Natural killer cell (primary cell): ENCODE measurements around the gene RNPEP. TPM values are rescaled to one million over a fixed set of nuclear protein-coding genes. Genes with fewer than 3 reads are reported as not detected.

Experiments
- ATAC-seq, 3 donors: fragments of 150-1000 bp in 2 of 3; fragments of 200-7000 bp in 1 of 3; cut with Tn5 transposase; 1 replicate in 1 of 3; 2 replicates in 2 of 3; pipeline ENCODE4 v1.10.0; 2021; ENCODE audit warnings: mild to moderate bottlenecking in 2 of 3, moderate library complexity in 2 of 3
- DNase-seq, 2 donors: peaks; one replicate each; pipeline versions ENCODE4 v3.0.0 to v3.0.0-alpha.2; 2013 to 2021; ENCODE audit warnings: mixed read lengths in 1 of 2
- H3K27ac ChIP-seq: one replicate; pipeline ENCODE4 v1.5.1; 2013; ENCODE audit warnings: mild to moderate bottlenecking, low read length
- H3K27me3 ChIP-seq: one replicate; pipeline ENCODE4 v1.6.1; 2013; ENCODE audit warnings: low read length; ENCODE audit not compliant: control insufficient read depth, insufficient read depth
- H3K36me3 ChIP-seq: one replicate; pipeline ENCODE4 v1.6.1; 2013; ENCODE audit warnings: low read length; ENCODE audit not compliant: control insufficient read depth, insufficient read depth
- H3K4me1 ChIP-seq: one replicate; pipeline ENCODE4 v1.6.1; 2013; ENCODE audit warnings: low read length; ENCODE audit not compliant: control insufficient read depth, insufficient read depth
- H3K4me3 ChIP-seq: one replicate; pipeline ENCODE4 v1.5.1; 2013; ENCODE audit warnings: low read length
- H3K9me3 ChIP-seq: one replicate; pipeline ENCODE4 v1.6.1; 2013; ENCODE audit warnings: low read length; ENCODE audit not compliant: control insufficient read depth, insufficient read depth
- H3K27ac Mint-ChIP-seq, 2 donors: one replicate each; pipeline ENCODE4 v1.8.0; 2022; ENCODE audit warnings: mild to moderate bottlenecking in 2 of 2, mixed read lengths in 2 of 2, moderate library complexity in 1 of 2
- H3K27me3 Mint-ChIP-seq, 2 donors: one replicate each; pipeline ENCODE4 v1.8.0; 2022; ENCODE audit warnings: low read depth in 2 of 2, mixed read lengths in 2 of 2
- H3K36me3 Mint-ChIP-seq: one replicate; pipeline ENCODE4 v1.8.0; 2022; ENCODE audit warnings: mixed read lengths
- H3K4me1 Mint-ChIP-seq, 2 donors: one replicate each; pipeline ENCODE4 v1.8.0; 2022; ENCODE audit warnings: mixed read lengths in 2 of 2
- H3K4me3 Mint-ChIP-seq: one replicate; pipeline ENCODE4 v1.8.0; 2022; ENCODE audit warnings: mild to moderate bottlenecking, moderate library complexity, mixed read lengths
- H3K9me3 Mint-ChIP-seq, 2 donors: one replicate each; pipeline ENCODE4 v1.8.0; 2022; ENCODE audit warnings: mixed read lengths in 2 of 2
- CTCF ChIP-seq: fragments of 200-600 bp; IDR thresholded peaks from one replicate; pipeline ENCODE4 v1.8.0; 2022; ENCODE audit warnings: antibody characterized with exemption
- WGBS: methylation state at CpG from one replicate; pipeline ENCODE4 v1.1.7; 2013; ENCODE audit warnings: missing lambda C conversion rate; ENCODE audit not compliant: insufficient coverage; 5-methylcytosine and 5-hydroxymethylcytosine counted together
- intact Hi-C: fragments of 100-400 bp; cut with micrococcal nuclease; formaldehyde crosslinking; loops from one replicate; pipeline ENCODE4 v1.14.2; 2022
- total RNA-seq, 4 donors: library from RNA; stranded (reverse); fragments of 120-200 nt in 1 of 4; gene quantifications; one replicate each; pipeline versions ENCODE4 v1.2.3 to v1.2.4, GENCODE V29; 2013 to 2022

Gene RNPEP
- total RNA-seq, 3 donors from 2014 or later (not counting 1 experiment from before 2014, with no cell fraction given) = 46.1 to 50.2 (median 47.9) TPM

GRCh38 chr1:202015662-202015937, 33.2 kb downstream of the RNPEP start:
- Mint-ChIP-seq H3K27me3 (peaks cover 0 to 3% of the 10 kb centered on the region in 2 donors), H3K27ac (no peak overlapping the region), H3K36me3 (no peaks in the 10 kb centered on the region), H3K4me3 (no peak overlapping the region), H3K9me3 (no peaks in the 10 kb centered on the region), H3K4me1 (peaks cover 0 to 18% of the 10 kb centered on the region in 2 donors)
- TF ChIP-seq CTCF = no peak
- intact Hi-C loops = loop anchor here (10.0 kb wide), 1 partner anchor 119 kb away; no protein-coding TSS in a partner anchor
- no peaks in the 10 kb centered on the region for H3K9me3 ChIP-seq
- H3K36me3 ChIP-seq = no peaks in the 10 kb centered on the region
- peaks cover 9% of the 10 kb centered on the region for H3K4me1 ChIP-seq
- no peaks in the 10 kb centered on the region for H3K27me3 ChIP-seq
- no peak overlapping the region for H3K4me3 ChIP-seq
- ATAC-seq (no peak), DNase-seq (no peak)
- WGBS = 75% methylated on average over 1 of the region's 3 CpGs
- H3K27ac ChIP-seq = no peak overlapping the region

GRCh38 chr1:202016022-202016810, 33.8 kb downstream of the RNPEP start:
- no peaks in the 10 kb centered on the region for H3K27me3 ChIP-seq
- Mint-ChIP-seq H3K9me3 (no peaks in the 10 kb centered on the region), H3K36me3 (no peaks in the 10 kb centered on the region), H3K4me3 (no peak overlapping the region), H3K27ac (no peak overlapping the region), H3K27me3 (peaks cover 0 to 3% of the 10 kb centered on the region in 2 donors), H3K4me1 (peaks cover 0 to 18% of the 10 kb centered on the region in 2 donors)
- 80% methylated on average over 9 of the region's 9 CpGs for WGBS
- DNase-seq = no peak
- no peak overlapping the region for H3K4me3 ChIP-seq
- H3K4me1 ChIP-seq = peaks cover 9% of the 10 kb centered on the region
- no peak for ATAC-seq
- no peak overlapping the region for H3K27ac ChIP-seq
- intact Hi-C loops = loop anchor here (10.0 kb wide), 1 partner anchor 119 kb away; no protein-coding TSS in a partner anchor
- TF ChIP-seq CTCF = no peak
- H3K36me3 ChIP-seq = no peaks in the 10 kb centered on the region
- no peaks in the 10 kb centered on the region for H3K9me3 ChIP-seq

GRCh38 chr1:202016811-202017748, 34.6 kb downstream of the RNPEP start:
- Mint-ChIP-seq H3K4me1 (peaks cover 0 to 18% of the 10 kb centered on the region in 2 donors), H3K27me3 (peaks cover 0 to 3% of the 10 kb centered on the region in 2 donors), H3K9me3 (no peaks in the 10 kb centered on the region), H3K36me3 (no peaks in the 10 kb centered on the region), H3K27ac (no peak overlapping the region), H3K4me3 (no peak overlapping the region)
- ATAC-seq = no peak
- Histone ChIP-seq H3K27me3 (no peaks in the 10 kb centered on the region), H3K4me3 (no peak overlapping the region), H3K27ac (no peak overlapping the region), H3K9me3 (no peaks in the 10 kb centered on the region), H3K36me3 (no peaks in the 10 kb centered on the region), H3K4me1 (peaks cover 9% of the 10 kb centered on the region)
- no peak for DNase-seq
- WGBS = 88% methylated on average over 21 of the region's 21 CpGs
- intact Hi-C loops = loop anchor here (10.0 kb wide), 1 partner anchor 118 kb away; no protein-coding TSS in a partner anchor
- TF ChIP-seq CTCF = no peak
